SK-N-SH treated with all-trans-retinoic acid at 6 μM for 48 hours (cell line): ENCODE data around the gene PANX2.

Experiments
- ATAC-seq: fragments of 200-7000 bp; cut with Tn5 transposase; 3 replicates; pipeline ENCODE4 v1.9.1; 2020; ENCODE audit warnings: mild to moderate bottlenecking, moderate library complexity
- ARNTL ChIP-seq: fragments of 450-650 bp; formaldehyde crosslinking; IDR thresholded peaks from 2 replicates; pipeline ENCODE4 v1.5.0; 2020; ENCODE audit warnings: low read depth, mild to moderate bottlenecking, moderate library complexity, borderline replicate concordance
- BACH2 ChIP-seq: fragments of 250-450 bp; sonication (Bioruptor Pico); IDR thresholded peaks from 2 replicates; pipeline ENCODE4 v1.9.0; 2021; ENCODE audit warnings: mild to moderate bottlenecking, borderline replicate concordance
- CREB5 ChIP-seq: fragments of 250-450 bp; sonication (Bioruptor Pico); IDR thresholded peaks from 2 replicates; pipeline ENCODE4 v1.5.1; 2020; ENCODE audit warnings: low read depth, mild to moderate bottlenecking, moderate library complexity
- CSDC2 ChIP-seq: fragments of 250-450 bp; sonication (Bioruptor Pico); IDR thresholded peaks from 2 replicates; pipeline ENCODE4 v1.5.0; 2020; ENCODE audit warnings: mild to moderate bottlenecking, moderate library complexity
- ESRRG ChIP-seq: fragments of 250-450 bp; sonication (Bioruptor Pico); IDR thresholded peaks from 2 replicates; pipeline ENCODE4 v1.6.1; 2021; ENCODE audit warnings: mild to moderate bottlenecking
- GLIS3 ChIP-seq: fragments of 250-450 bp; sonication (Bioruptor Pico); IDR thresholded peaks from 2 replicates; pipeline ENCODE4 v1.5.0; 2020; ENCODE audit warnings: mild to moderate bottlenecking, moderate library complexity
- ISL1 ChIP-seq: fragments of 250-450 bp; sonication (Bioruptor Pico); IDR thresholded peaks from 2 replicates; pipeline ENCODE4 v2.1.2; 2022; ENCODE audit warnings: mild to moderate bottlenecking, moderate library complexity
- OSR1 ChIP-seq: fragments of 250-450 bp; sonication (Bioruptor Pico); IDR thresholded peaks from 2 replicates; pipeline ENCODE4 v1.8.0; 2022; ENCODE audit warnings: moderate library complexity, mild to moderate bottlenecking, inconsistent platforms
- PATZ1 ChIP-seq: fragments of 250-450 bp; sonication (Bioruptor Pico); IDR thresholded peaks from 2 replicates; pipeline ENCODE4 v1.8.0; 2020; ENCODE audit warnings: mild to moderate bottlenecking, moderate library complexity, borderline replicate concordance
- PPARA ChIP-seq: fragments of 250-450 bp; sonication (Bioruptor Pico); IDR thresholded peaks from 2 replicates; pipeline ENCODE4 v1.5.0; 2020; ENCODE audit warnings: mild to moderate bottlenecking, borderline replicate concordance
- RARB ChIP-seq: fragments of 250-450 bp; sonication (Bioruptor Pico); IDR thresholded peaks from 2 replicates; pipeline ENCODE4 v1.8.0; 2021; ENCODE audit warnings: mild to moderate bottlenecking, moderate library complexity
- SNAI2 ChIP-seq: fragments of 250-450 bp; sonication (Bioruptor Pico); IDR thresholded peaks from 2 replicates; pipeline ENCODE4 v1.5.0; 2020; ENCODE audit warnings: mild to moderate bottlenecking, moderate library complexity
- TCF4 ChIP-seq: fragments of 250-450 bp; sonication (Bioruptor Pico); IDR thresholded peaks from 2 replicates; pipeline ENCODE4 v1.8.0; 2021; ENCODE audit warnings: mild to moderate bottlenecking, moderate library complexity, borderline replicate concordance
- TOX ChIP-seq: fragments of 250-450 bp; sonication (Bioruptor Pico); IDR thresholded peaks from 2 replicates; pipeline ENCODE4 v1.8.0; 2021; ENCODE audit warnings: mild to moderate bottlenecking, moderate library complexity, borderline replicate concordance
- TSHZ2 ChIP-seq: fragments of 250-450 bp; sonication (Bioruptor Pico); IDR thresholded peaks from 2 replicates; pipeline ENCODE4 v1.5.0; 2020; ENCODE audit warnings: mild to moderate bottlenecking, moderate library complexity
- ZC3H10 ChIP-seq: fragments of 250-450 bp; sonication (Bioruptor Pico); IDR thresholded peaks from 2 replicates; pipeline ENCODE4 v1.5.1; 2021; ENCODE audit warnings: mild to moderate bottlenecking, moderate library complexity
- ZFP3 ChIP-seq: fragments of 250-450 bp; sonication (Bioruptor Pico); IDR thresholded peaks from 2 replicates; pipeline ENCODE4 v1.5.0; 2020; ENCODE audit warnings: mild to moderate bottlenecking, moderate library complexity
- ZNF565 ChIP-seq: fragments of 450-650 bp; formaldehyde crosslinking; conservative IDR thresholded peaks from 2 replicates; pipeline ENCODE4 v1.5.0; 2020; ENCODE audit warnings: low read depth, mild to moderate bottlenecking, moderate library complexity
- ZNF8 ChIP-seq: fragments of 450-650 bp; formaldehyde crosslinking; IDR thresholded peaks from 2 replicates; pipeline ENCODE4 v1.5.0; 2020; ENCODE audit warnings: mild to moderate bottlenecking, moderate library complexity
- TF ChIP-seq, protein P1 (sequence below): fragments of 250-450 bp; sonication (Bioruptor Pico); IDR thresholded peaks from 2 replicates; pipeline ENCODE4 v1.5.1; 2021; ENCODE audit warnings: mild to moderate bottlenecking, moderate library complexity
- TF ChIP-seq, protein P2 (sequence below): fragments of 250-450 bp; sonication (Bioruptor Pico); IDR thresholded peaks from 2 replicates; pipeline ENCODE4 v1.8.0; 2021; ENCODE audit warnings: low read depth, mild to moderate bottlenecking, moderate library complexity, borderline replicate concordance

The PANX2 gene

DNA sequence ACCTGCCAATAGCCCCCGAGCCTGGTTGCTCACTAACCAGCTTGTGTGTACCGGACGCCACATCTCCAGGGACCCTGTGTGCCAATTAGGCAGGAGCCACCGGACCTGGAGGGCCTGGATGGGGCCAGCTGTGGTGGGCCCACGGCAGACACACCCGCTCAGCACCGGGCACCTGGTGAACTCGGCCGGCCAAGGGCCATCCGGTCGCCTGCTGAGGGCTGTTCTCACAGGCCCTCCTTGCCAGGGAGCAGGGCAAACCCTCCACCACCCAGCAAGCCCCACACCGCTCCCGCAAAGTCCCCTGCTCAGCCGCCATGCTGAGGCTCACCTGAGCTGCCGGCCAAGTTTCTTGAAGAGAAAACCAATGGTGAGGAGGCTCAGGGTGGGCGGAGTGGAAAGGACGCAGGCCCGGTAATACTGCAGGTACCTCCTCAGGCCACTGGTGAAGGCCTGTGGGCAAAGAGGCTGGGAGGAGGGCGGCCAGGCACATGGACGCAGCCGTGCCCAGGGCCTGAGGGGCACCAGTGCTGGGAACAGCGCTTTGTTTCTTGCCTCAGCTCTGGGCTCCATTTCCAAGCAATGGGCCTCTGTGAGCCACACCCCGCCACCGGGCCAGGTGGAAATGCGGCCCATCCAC is 57.2 kb downstream of the PANX2 start:
- no peak for TF ChIP-seq ESRRG (CRISPR knock-in tag)
- no peak for TF ChIP-seq SNAI2
- no peak for TF ChIP-seq RARB
- no peak for ATAC-seq

- ATAC-seq, result no peak
- no peak for TF ChIP-seq ESRRG (CRISPR knock-in tag)
- no peak for TF ChIP-seq ZFP3 (CRISPR knock-in tag)
- TF ChIP-seq, protein P1, sequence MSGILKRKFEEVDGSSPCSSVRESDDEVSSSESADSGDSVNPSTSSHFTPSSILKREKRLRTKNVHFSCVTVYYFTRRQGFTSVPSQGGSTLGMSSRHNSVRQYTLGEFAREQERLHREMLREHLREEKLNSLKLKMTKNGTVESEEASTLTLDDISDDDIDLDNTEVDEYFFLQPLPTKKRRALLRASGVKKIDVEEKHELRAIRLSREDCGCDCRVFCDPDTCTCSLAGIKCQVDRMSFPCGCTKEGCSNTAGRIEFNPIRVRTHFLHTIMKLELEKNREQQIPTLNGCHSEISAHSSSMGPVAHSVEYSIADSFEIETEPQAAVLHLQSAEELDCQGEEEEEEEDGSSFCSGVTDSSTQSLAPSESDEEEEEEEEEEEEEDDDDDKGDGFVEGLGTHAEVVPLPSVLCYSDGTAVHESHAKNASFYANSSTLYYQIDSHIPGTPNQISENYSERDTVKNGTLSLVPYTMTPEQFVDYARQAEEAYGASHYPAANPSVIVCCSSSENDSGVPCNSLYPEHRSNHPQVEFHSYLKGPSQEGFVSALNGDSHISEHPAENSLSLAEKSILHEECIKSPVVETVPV (CRISPR knock-in tag), result no peak
- TF ChIP-seq CREB5 (CRISPR knock-in tag), result no peak
- no peak for TF ChIP-seq PATZ1 (CRISPR knock-in tag)
- no peak for TF ChIP-seq ZNF565 (CRISPR knock-in tag)
- TF ChIP-seq GLIS3 (CRISPR knock-in tag), result no peak
- no peak for TF ChIP-seq RARB
- TF ChIP-seq PPARA (CRISPR knock-in tag), result no peak
- TF ChIP-seq TOX (CRISPR knock-in tag), result no peak
- no peak for TF ChIP-seq BACH2 (CRISPR knock-in tag)
- TF ChIP-seq ZC3H10 (CRISPR knock-in tag), result no peak
- TF ChIP-seq, protein P2, sequence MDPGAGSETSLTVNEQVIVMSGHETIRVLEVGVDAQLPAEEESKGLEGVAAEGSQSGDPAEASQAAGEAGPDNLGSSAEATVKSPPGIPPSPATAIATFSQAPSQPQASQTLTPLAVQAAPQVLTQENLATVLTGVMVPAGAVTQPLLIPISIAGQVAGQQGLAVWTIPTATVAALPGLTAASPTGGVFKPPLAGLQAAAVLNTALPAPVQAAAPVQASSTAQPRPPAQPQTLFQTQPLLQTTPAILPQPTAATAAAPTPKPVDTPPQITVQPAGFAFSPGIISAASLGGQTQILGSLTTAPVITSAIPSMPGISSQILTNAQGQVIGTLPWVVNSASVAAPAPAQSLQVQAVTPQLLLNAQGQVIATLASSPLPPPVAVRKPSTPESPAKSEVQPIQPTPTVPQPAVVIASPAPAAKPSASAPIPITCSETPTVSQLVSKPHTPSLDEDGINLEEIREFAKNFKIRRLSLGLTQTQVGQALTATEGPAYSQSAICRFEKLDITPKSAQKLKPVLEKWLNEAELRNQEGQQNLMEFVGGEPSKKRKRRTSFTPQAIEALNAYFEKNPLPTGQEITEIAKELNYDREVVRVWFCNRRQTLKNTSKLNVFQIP, result no peak
- no peak for TF ChIP-seq CSDC2
- no peak for TF ChIP-seq SNAI2
- no peak for TF ChIP-seq TCF4 (CRISPR knock-in tag)
- no peak for TF ChIP-seq OSR1
- no peak for TF ChIP-seq TSHZ2
Observed at GRCh38 chr22:50228366-50228765, 57.8 kb downstream of the PANX2 start.

DNA sequence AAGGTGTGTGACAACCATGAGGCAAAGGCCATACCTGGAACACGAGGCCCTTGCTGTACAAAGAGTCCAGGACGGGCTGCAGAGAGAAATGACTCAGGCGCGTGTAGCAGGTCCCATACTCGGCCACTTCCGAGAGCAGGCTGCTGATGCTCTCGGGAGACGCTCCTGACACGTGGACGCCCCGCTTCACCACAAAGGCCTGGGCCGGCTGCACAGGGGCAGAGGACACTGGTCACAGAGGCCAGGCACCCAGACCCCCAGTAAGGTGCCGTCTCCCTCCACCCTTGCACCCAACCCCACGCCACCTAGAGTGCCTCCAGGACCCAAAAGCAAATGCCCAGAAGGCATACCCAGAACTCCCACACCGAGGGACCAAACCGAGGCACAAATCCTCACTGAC is 58.8 kb downstream of the PANX2 start:
- ATAC-seq, result no peak
- TF ChIP-seq ZNF8 (CRISPR knock-in tag) (no peak), PPARA (CRISPR knock-in tag) (no peak), GLIS3 (CRISPR knock-in tag) (no peak), TOX (CRISPR knock-in tag) (no peak), CSDC2 (no peak), ARNTL (CRISPR knock-in tag) (no peak), TCF4 (CRISPR knock-in tag) (no peak), CREB5 (CRISPR knock-in tag) (no peak), ISL1 (CRISPR knock-in tag) (no peak)
- TF ChIP-seq, protein P2, result no peak
